Ishikawa (cell line): ENCODE measurements around the gene ATP12A.

Experiments
- CEBPB ChIP-seq: IDR thresholded peaks from 2 replicates; pipeline ENCODE4 v1.6.1; 2012
- CREB1 ChIP-seq: IDR thresholded peaks from 2 replicates; pipeline ENCODE4 v1.6.1; 2012; ENCODE audit warnings: low read depth
- EGR1 ChIP-seq: IDR thresholded peaks from 2 replicates; pipeline ENCODE4 v1.6.1; 2012
- EP300 ChIP-seq: IDR thresholded peaks from 2 replicates; pipeline ENCODE4 v1.6.1; 2012; ENCODE audit warnings: borderline replicate concordance
- FOXM1 ChIP-seq: IDR thresholded peaks from 2 replicates; pipeline ENCODE4 v1.6.1; 2012; ENCODE audit warnings: low read depth, borderline replicate concordance
- NFIC ChIP-seq: IDR thresholded peaks from 2 replicates; pipeline ENCODE4 v1.6.1; 2012
- RAD21 ChIP-seq: IDR thresholded peaks from 2 replicates; pipeline ENCODE4 v1.6.1; 2012; ENCODE audit warnings: low read depth
- TAF1 ChIP-seq: IDR thresholded peaks from 2 replicates; pipeline ENCODE4 v1.6.1; 2012; ENCODE audit warnings: low read depth, mild to moderate bottlenecking
- TCF12 ChIP-seq: IDR thresholded peaks from 2 replicates; pipeline ENCODE4 v1.6.1; 2012; ENCODE audit warnings: low read depth
- TEAD4 ChIP-seq: IDR thresholded peaks from 2 replicates; pipeline ENCODE4 v1.6.1; 2012
- YY1 ChIP-seq: IDR thresholded peaks from 2 replicates; pipeline ENCODE4 v1.6.1; 2012; ENCODE audit warnings: low read depth
- ZBTB7A ChIP-seq: IDR thresholded peaks from 2 replicates; pipeline ENCODE4 v1.6.1; 2012; ENCODE audit warnings: low read depth
- TF ChIP-seq, protein P1 (sequence below): IDR thresholded peaks from 2 replicates; pipeline ENCODE4 v1.6.1; 2012
- TF ChIP-seq, protein P2 (sequence below): IDR thresholded peaks from 2 replicates; pipeline ENCODE4 v1.6.1; 2012; ENCODE audit warnings: low read depth, mild to moderate bottlenecking
- TF ChIP-seq, protein P3 (sequence below): IDR thresholded peaks from 2 replicates; pipeline ENCODE4 v1.6.1; 2012

Gene ATP12A

DNA sequence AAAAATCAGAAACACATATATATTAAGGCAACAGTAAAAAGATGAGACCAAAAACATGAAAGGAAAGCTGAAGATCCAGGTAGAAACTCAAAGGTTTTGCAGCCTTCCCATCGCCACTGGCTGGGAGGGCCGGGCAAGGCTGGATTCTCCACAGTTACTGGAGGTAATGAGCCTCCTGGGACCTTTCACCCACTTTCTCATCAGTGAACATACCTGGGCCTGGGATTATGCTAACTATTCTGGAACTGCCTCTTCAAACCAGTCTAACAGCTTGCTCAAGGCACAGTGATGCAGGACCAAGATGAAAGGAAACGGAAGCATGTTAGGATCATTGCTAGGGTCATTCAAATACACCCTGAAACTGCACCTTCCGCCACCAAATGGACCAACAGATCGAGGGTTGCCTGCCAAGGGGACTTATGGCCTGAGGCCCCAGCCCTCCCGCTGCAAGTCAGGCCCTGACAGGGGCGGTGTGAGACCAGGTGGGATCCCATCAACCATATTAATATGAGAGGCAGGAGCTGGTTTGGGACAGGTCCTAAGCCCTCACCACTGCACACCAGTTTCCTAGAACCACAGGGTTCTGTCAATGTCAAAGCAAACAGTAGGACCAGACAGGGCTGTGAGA is 28.4 kb upstream of the ATP12A start:
- TF ChIP-seq, protein P1, sequence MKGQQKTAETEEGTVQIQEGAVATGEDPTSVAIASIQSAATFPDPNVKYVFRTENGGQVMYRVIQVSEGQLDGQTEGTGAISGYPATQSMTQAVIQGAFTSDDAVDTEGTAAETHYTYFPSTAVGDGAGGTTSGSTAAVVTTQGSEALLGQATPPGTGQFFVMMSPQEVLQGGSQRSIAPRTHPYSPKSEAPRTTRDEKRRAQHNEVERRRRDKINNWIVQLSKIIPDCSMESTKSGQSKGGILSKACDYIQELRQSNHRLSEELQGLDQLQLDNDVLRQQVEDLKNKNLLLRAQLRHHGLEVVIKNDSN = no peak
- TF ChIP-seq TCF12 (no peak), TEAD4 (no peak), ZBTB7A (no peak), TAF1 (no peak), CEBPB (no peak), FOXM1 (no peak), EGR1 (no peak), CREB1 (no peak), RAD21 (no peak), YY1 (no peak), NFIC (no peak), EP300 (no peak)
- TF ChIP-seq, protein P2, sequence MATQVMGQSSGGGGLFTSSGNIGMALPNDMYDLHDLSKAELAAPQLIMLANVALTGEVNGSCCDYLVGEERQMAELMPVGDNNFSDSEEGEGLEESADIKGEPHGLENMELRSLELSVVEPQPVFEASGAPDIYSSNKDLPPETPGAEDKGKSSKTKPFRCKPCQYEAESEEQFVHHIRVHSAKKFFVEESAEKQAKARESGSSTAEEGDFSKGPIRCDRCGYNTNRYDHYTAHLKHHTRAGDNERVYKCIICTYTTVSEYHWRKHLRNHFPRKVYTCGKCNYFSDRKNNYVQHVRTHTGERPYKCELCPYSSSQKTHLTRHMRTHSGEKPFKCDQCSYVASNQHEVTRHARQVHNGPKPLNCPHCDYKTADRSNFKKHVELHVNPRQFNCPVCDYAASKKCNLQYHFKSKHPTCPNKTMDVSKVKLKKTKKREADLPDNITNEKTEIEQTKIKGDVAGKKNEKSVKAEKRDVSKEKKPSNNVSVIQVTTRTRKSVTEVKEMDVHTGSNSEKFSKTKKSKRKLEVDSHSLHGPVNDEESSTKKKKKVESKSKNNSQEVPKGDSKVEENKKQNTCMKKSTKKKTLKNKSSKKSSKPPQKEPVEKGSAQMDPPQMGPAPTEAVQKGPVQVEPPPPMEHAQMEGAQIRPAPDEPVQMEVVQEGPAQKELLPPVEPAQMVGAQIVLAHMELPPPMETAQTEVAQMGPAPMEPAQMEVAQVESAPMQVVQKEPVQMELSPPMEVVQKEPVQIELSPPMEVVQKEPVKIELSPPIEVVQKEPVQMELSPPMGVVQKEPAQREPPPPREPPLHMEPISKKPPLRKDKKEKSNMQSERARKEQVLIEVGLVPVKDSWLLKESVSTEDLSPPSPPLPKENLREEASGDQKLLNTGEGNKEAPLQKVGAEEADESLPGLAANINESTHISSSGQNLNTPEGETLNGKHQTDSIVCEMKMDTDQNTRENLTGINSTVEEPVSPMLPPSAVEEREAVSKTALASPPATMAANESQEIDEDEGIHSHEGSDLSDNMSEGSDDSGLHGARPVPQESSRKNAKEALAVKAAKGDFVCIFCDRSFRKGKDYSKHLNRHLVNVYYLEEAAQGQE = no peak
- TF ChIP-seq, protein P3, sequence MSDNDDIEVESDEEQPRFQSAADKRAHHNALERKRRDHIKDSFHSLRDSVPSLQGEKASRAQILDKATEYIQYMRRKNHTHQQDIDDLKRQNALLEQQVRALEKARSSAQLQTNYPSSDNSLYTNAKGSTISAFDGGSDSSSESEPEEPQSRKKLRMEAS = no peak

DNA sequence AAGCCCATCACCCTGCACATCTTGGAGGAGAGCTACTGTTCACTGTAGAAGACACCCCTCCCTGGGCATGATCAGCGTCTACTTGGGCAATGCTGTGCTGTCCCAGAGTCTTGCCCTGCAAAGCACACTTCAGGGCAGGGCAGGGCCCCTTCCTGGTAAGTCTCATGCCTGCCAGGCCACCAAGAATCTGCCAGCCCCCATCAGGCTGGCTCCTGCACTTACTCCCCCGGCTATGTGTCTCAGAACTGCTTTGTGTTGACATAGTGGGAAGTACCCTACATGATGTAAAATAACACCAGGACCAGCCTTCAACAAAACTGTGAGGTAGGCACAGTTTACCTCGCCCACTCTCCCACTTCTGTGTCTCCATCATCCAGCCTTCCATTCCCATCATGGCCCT is 27.8 kb upstream of the ATP12A start:
- TF ChIP-seq, protein P1 = no peak
- TF ChIP-seq TEAD4 = no peak
- TF ChIP-seq FOXM1 = no peak
- TF ChIP-seq TAF1 = no peak
- no peak for TF ChIP-seq CREB1
- no peak for TF ChIP-seq NFIC

DNA sequence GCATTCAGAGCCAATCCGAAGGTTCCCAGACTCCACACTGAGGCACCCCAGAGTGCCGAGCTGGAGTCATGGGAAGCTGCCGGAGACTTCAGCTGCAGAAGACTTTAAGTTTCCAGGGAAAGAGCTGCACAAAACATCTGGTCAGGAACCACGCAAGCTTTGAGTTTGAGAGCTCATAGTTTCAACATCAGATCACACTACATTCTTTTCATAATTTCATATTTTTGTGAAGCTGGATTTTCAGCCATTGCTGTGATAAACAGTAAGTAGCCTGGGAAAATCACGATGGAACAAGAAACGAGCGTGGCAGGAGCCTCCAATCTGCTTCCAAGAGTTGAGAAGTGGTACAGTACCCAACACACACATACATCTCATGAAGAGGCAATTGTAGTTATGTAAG is 25.5 kb upstream of the ATP12A start:
- TF ChIP-seq FOXM1 (no peak), NFIC (no peak), TCF12 (no peak), EP300 (no peak), YY1 (no peak), RAD21 (no peak), EGR1 (no peak), TEAD4 (no peak), CREB1 (no peak)
- TF ChIP-seq, protein P3 = no peak
- TF ChIP-seq, protein P2 = no peak

DNA sequence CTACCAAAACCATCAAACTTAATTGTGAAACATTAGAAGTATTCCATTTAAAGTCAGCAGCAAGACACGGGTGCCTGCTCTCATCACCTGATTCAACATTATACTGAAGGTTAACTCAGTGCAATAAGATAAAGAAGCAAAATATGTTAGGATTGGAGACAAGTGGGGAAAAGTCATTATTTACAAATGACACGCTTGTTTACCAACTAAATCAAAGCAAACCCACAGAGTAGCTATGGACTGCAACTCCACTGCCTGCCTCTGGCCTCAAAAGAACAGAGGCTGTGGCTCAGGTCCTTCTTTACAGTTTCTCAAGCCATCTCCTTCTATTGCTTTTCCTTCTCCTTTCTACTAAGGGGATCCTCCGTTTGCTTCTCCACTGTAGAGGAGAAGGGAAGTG is 21.0 kb upstream of the ATP12A start:
- TF ChIP-seq, protein P2 = no peak
- no peak for TF ChIP-seq TEAD4
- no peak for TF ChIP-seq CREB1
- TF ChIP-seq RAD21 = no peak
